Neuronal stem cell (in vitro differentiated cells): ENCODE measurements around the gene LIN7B.
A peak's percentile ranks its signal among the peaks of the same experiment; 100 is the strongest.
"Not testable (repeated sequence)": the region's sequence is repeated elsewhere in the genome, so short reads cannot be mapped to it uniquely, and the experiment has no call there.

Experiments
- DNase-seq: peaks from one replicate; pipeline ENCODE4 v3.0.0-alpha.2; 2013; ENCODE audit warnings: low spot score
- H2AFZ ChIP-seq: one replicate; pipeline ENCODE4 v1.6.1; 2013; ENCODE audit warnings: mild to moderate bottlenecking, low read length, inconsistent platforms
- H2AK5ac ChIP-seq: 2 replicates; pipeline ENCODE4 v1.6.1; 2013; ENCODE audit warnings: low read depth, mild to moderate bottlenecking, inconsistent platforms, low read length, moderate library complexity, mixed read lengths
- H2BK120ac ChIP-seq: 2 replicates; pipeline ENCODE4 v1.6.1; 2013; ENCODE audit warnings: low read depth, mild to moderate bottlenecking, inconsistent platforms, low read length, moderate library complexity, mixed read lengths
- H2BK12ac ChIP-seq: one replicate; pipeline ENCODE4 v1.6.1; 2013; ENCODE audit warnings: low read length, inconsistent platforms
- H2BK15ac ChIP-seq: 2 replicates; pipeline ENCODE4 v1.6.1; 2013; ENCODE audit warnings: mild to moderate bottlenecking, low read length, inconsistent platforms, mixed read lengths
- H2BK5ac ChIP-seq: one replicate; pipeline ENCODE4 v1.6.1; 2013; ENCODE audit warnings: inconsistent platforms, mild to moderate bottlenecking, low read length, moderate library complexity
- H3K14ac ChIP-seq: one replicate; pipeline ENCODE4 v1.6.1; 2013; ENCODE audit warnings: low read length, inconsistent platforms
- H3K18ac ChIP-seq: 2 replicates; pipeline ENCODE4 v1.6.1; 2013; ENCODE audit warnings: low read length, inconsistent platforms
- H3K23ac ChIP-seq: 2 replicates; pipeline ENCODE4 v1.6.1; 2013; ENCODE audit warnings: low read depth, mild to moderate bottlenecking, mixed read lengths, low read length, inconsistent platforms; ENCODE audit not compliant: poor library complexity
- H3K27ac ChIP-seq: replicated peaks from 3 replicates; pipeline ENCODE4 v1.5.1; 2013; ENCODE audit warnings: low read length, inconsistent platforms
- H3K27me3 ChIP-seq, 3 experiments: 2 replicates each; pipeline ENCODE4 v1.6.1; 2013; ENCODE audit warnings: low read length in 3 of 3, mild to moderate bottlenecking in 2 of 3, inconsistent platforms in 1 of 3, low read depth in 1 of 3, mixed read lengths in 1 of 3, moderate library complexity in 1 of 3; ENCODE audit not compliant: control insufficient read depth in 3 of 3, insufficient read depth in 3 of 3
- H3K36me3 ChIP-seq, 2 donors: replicated peaks in 1 of 2; 2 replicates each; pipeline ENCODE4 v1.6.1; 2013; ENCODE audit warnings: low read length in 2 of 2; ENCODE audit not compliant: control insufficient read depth in 2 of 2, insufficient read depth in 2 of 2
- H3K4ac ChIP-seq: 2 replicates; pipeline ENCODE4 v1.6.1; 2013; ENCODE audit warnings: inconsistent platforms, mild to moderate bottlenecking, low read length, moderate library complexity
- H3K4me1 ChIP-seq, 2 donors: 1 replicate in 1 of 2; 2 replicates in 1 of 2; pipeline ENCODE4 v1.6.1; 2013; ENCODE audit warnings: low read length in 2 of 2, low read depth in 1 of 2; ENCODE audit not compliant: control insufficient read depth in 2 of 2, insufficient read depth in 1 of 2
- H3K4me2 ChIP-seq: one replicate; pipeline ENCODE4 v1.6.1; 2013; ENCODE audit warnings: mild to moderate bottlenecking, low read length, inconsistent platforms; ENCODE audit not compliant: insufficient read depth, poor library complexity, severe bottlenecking
- H3K4me3 ChIP-seq, 2 donors: 2 replicates each; pipeline ENCODE4 v1.5.1; 2013; ENCODE audit warnings: low read length in 2 of 2, mild to moderate bottlenecking in 2 of 2, inconsistent platforms in 1 of 2, moderate library complexity in 1 of 2
- H3K79me1 ChIP-seq: one replicate; pipeline ENCODE4 v1.6.1; 2013; ENCODE audit warnings: low read depth, mild to moderate bottlenecking, inconsistent platforms, low read length, moderate library complexity
- H3K9ac ChIP-seq: one replicate; pipeline ENCODE4 v1.6.1; 2013; ENCODE audit warnings: mild to moderate bottlenecking, low read depth, low read length, inconsistent platforms; ENCODE audit not compliant: poor library complexity
- H3K9me3 ChIP-seq, 2 donors: replicated peaks in 1 of 2; 2 replicates each; pipeline versions ENCODE3 to v1.6.1; 2013; ENCODE audit warnings: low read length in 2 of 2, mild to moderate bottlenecking in 2 of 2, inconsistent platforms in 1 of 2, low read depth in 1 of 2, mixed read lengths in 1 of 2, moderate library complexity in 1 of 2; ENCODE audit not compliant: control insufficient read depth in 2 of 2, insufficient read depth in 1 of 2
- H4K8ac ChIP-seq: one replicate; pipeline ENCODE4 v1.6.1; 2013; ENCODE audit warnings: low read depth, mild to moderate bottlenecking, inconsistent platforms, low read length, moderate library complexity
- H4K91ac ChIP-seq: one replicate; pipeline ENCODE4 v1.6.1; 2013; ENCODE audit warnings: low read length, low read depth, mild to moderate bottlenecking, inconsistent platforms; ENCODE audit not compliant: poor library complexity
- WGBS, 2 donors: extraction: QIAGEN DNeasy Blood & Tissue Kit; methylation state at CpG; one replicate each; pipeline ENCODE4 v1.1.7; 2013; ENCODE audit warnings: missing lambda C conversion rate in 2 of 2, mixed read lengths in 1 of 2; ENCODE audit not compliant: insufficient read length in 2 of 2, insufficient replicate concordance in 1 of 2; ENCODE audit errors: extremely low coverage in 2 of 2; 5-methylcytosine and 5-hydroxymethylcytosine counted together

LIN7B gene

GRCh38 chr19:49125025-49125731, 11.0 kb downstream of the LIN7B start:
- H3K9ac ChIP-seq: no peak overlapping the region
- no peak overlapping the region for H2AK5ac ChIP-seq
- H2BK5ac ChIP-seq: no peak overlapping the region
- H4K8ac ChIP-seq: no peak overlapping the region
- H3K36me3 ChIP-seq: no peaks in the 10 kb centered on the region
- H3K18ac ChIP-seq: peak overlapping the region; percentile 48
- H3K23ac ChIP-seq: no peak overlapping the region
- H2BK120ac ChIP-seq: no peak overlapping the region
- no peak overlapping the region for H3K27ac ChIP-seq
- H3K79me1 ChIP-seq: no peaks in the 10 kb centered on the region
- H3K4me2 ChIP-seq: no peak overlapping the region
- no CpG with 5 or more reads among the region's 23 CpGs for WGBS, 2 donors
- no peak overlapping the region for H3K4ac ChIP-seq
- no peaks in the 10 kb centered on the region for H3K9me3 ChIP-seq
- no peak overlapping the region for H3K14ac ChIP-seq
- peaks cover 7 to 11% of the 10 kb centered on the region in 2 donors for H3K4me1 ChIP-seq
- peaks cover 5 to 27% (median 21%) of the 10 kb centered on the region in 3 experiments for H3K27me3 ChIP-seq
- H2BK15ac ChIP-seq: no peak overlapping the region
- no peak for DNase-seq
- H3K4me3 ChIP-seq: no peak overlapping the region
- no peak overlapping the region for H4K91ac ChIP-seq
- H2AFZ ChIP-seq: peak overlapping the region; percentile 56
- no peak overlapping the region for H2BK12ac ChIP-seq

- no peak overlapping the region for H2BK120ac ChIP-seq
- no peak for DNase-seq
- H3K4me2 ChIP-seq: no peak overlapping the region
- H3K4me3 ChIP-seq: no peak overlapping the region
- no peak overlapping the region for H3K18ac ChIP-seq
- H3K23ac ChIP-seq: no peak overlapping the region
- no peak overlapping the region for H2BK15ac ChIP-seq
- H3K79me1 ChIP-seq: no peaks in the 10 kb centered on the region
- no peak overlapping the region for H3K27ac ChIP-seq
- H2AFZ ChIP-seq: no peak overlapping the region
- H3K36me3 ChIP-seq: peaks cover 0 to 3% of the 10 kb centered on the region in 2 donors
- no CpG with 5 or more reads among the region's 4 CpGs for WGBS, 2 donors
- H4K91ac ChIP-seq: peak overlapping the region; percentile 38
- H2BK12ac ChIP-seq: no peak overlapping the region
- no peak overlapping the region for H4K8ac ChIP-seq
- no peak overlapping the region for H2AK5ac ChIP-seq
- peaks cover 7 to 11% of the 10 kb centered on the region in 2 donors for H3K4me1 ChIP-seq
- no peak overlapping the region for H2BK5ac ChIP-seq
- peaks cover 0 to 16% (median 11%) of the 10 kb centered on the region in 3 experiments for H3K27me3 ChIP-seq
- H3K14ac ChIP-seq: no peak overlapping the region
- H3K9me3 ChIP-seq: no peaks in the 10 kb centered on the region
- H3K9ac ChIP-seq: no peak overlapping the region
- H3K4ac ChIP-seq: no peak overlapping the region
These were observed 12.4 kb downstream of the LIN7B start for GRCh38 chr19:49126575-49126974.

- not testable (repeated sequence) for H3K9ac ChIP-seq, H3K4ac ChIP-seq, H3K4me2 ChIP-seq, H4K91ac ChIP-seq, H3K79me1 ChIP-seq, H3K4me3 ChIP-seq, H2AK5ac ChIP-seq, H2BK12ac ChIP-seq, H3K9me3 ChIP-seq, DNase-seq, H4K8ac ChIP-seq, H3K18ac ChIP-seq, H3K36me3 ChIP-seq, H3K14ac ChIP-seq, H2BK5ac ChIP-seq, H3K27ac ChIP-seq
- Histone ChIP-seq H3K4me1 (peaks cover 7 to 11% of the 10 kb centered on the region in 2 donors), H3K23ac (peak overlapping the region; percentile 99), H2AFZ (peak overlapping the region; percentile 99), H2BK120ac (peak overlapping the region; percentile 54), H3K27me3 (peaks cover 0 to 16% (median 9%) of the 10 kb centered on the region in 3 experiments), H2BK15ac (peak overlapping the region; percentile 99)
- WGBS, 2 donors: no CpG with 5 or more reads among the region's 12 CpGs
These were observed 13.1 kb downstream of the LIN7B start for GRCh38 chr19:49127225-49127624.

- Histone ChIP-seq H3K4me3 (peak overlapping the region; percentile 72 to 76), H3K9me3 (no peaks in the 10 kb centered on the region), H2AFZ (peak overlapping the region; percentile 99), H3K23ac (peak overlapping the region; percentile 99), H3K27me3 (peaks cover 0 to 14% (median 9%) of the 10 kb centered on the region in 3 experiments), H4K8ac (peak overlapping the region; percentile 93), H4K91ac (no peak overlapping the region), H3K79me1 (no peaks in the 10 kb centered on the region), H2AK5ac (peak overlapping the region; percentile 94), H3K9ac (peak overlapping the region; percentile 84), H2BK15ac (peak overlapping the region; percentile 99), H3K36me3 (peaks cover 0 to 3% of the 10 kb centered on the region in 2 donors), H3K4me2 (peak overlapping the region; percentile 92), H2BK5ac (no peak overlapping the region), H3K27ac (peak overlapping the region; percentile 51), H2BK120ac (peak overlapping the region; percentile 54), H3K4ac (peak overlapping the region; percentile 37), H3K4me1 (peaks cover 7 to 11% of the 10 kb centered on the region in 2 donors), H3K18ac (peak overlapping the region; percentile 96), H3K14ac (peak overlapping the region; percentile 82), H2BK12ac (no peak overlapping the region)
- WGBS, 2 donors: no CpG with 5 or more reads among the region's 63 CpGs
- DNase-seq: peak; percentile 98
These were observed 13.7 kb downstream of the LIN7B start for GRCh38 chr19:49127674-49128544.
